Epithelial cell of proximal tubule (primary cell): ENCODE results near the gene TMTC2. TPM values are rescaled to one million over a fixed set of nuclear protein-coding genes. Genes with fewer than 3 reads are reported as not detected.
A peak's percentile ranks its signal among the peaks of the same experiment; 100 is the strongest.

ENCODE experiments used
- DNase-seq: peaks from one replicate; pipeline ENCODE4 v3.0.0-alpha.2; 2011; ENCODE audit warnings: low read depth
- H3K4me3 ChIP-seq: 2 replicates; pipeline ENCODE4 v1.5.1; 2011; ENCODE audit warnings: low read depth, mild to moderate bottlenecking, low read length
- total RNA-seq: library from RNA; depleted of rRNA; stranded (reverse); fragments of >200 nt; gene quantifications from 2 replicates; pipeline ENCODE4 v1.2.3, GENCODE V29; 2015
- TF ChIP-seq, protein P1 (sequence below): conservative IDR thresholded peaks from 2 replicates; pipeline ENCODE4 v1.5.1; 2012; ENCODE audit warnings: low read depth, mild to moderate bottlenecking, low read length

Gene TMTC2
- total RNA-seq, 1 donor from 2014 or later = 3.6 TPM

DNA sequence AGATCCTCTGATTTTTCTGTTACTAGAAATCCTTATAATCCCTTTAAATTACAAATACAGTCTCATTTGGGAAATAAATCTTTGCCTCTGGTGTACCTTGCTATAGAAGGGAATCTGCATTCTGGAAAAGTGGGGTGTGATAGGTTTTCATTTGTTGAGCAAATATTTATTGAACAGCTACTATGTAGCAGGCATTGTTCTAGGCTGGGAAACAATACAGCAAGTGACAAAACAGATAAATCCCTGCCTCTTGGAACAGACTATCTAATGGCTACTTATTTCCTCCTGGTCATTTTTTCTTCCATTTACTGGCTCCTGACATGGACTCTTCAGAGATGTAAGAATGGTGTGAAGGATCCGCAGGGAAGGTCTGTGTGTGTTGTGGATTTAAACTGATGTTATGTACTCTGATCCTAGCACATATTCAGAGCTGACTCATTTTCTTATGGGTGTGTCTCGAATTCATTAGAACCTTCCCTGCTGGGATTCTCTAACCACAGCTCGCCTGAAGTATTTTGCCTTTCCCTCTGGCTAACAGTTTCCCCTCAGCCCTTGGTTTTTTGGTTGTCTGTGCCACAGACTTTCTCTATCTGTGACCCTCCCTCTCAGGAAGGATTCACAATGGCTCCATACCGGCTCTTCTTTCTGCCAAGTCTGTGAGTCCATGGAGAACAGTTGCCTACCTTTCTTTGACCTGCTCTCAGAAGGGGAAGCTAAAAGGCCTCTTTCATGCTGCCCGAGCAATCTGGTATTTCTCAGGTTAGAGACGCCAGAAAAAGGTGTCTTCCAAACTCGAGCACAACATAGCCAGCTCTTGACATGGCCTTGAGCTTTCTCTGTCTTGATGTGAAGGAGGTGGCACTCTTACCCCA lies 53.7 kb downstream of the TMTC2 start:
- peak; percentile 43 for DNase-seq
- H3K4me3 ChIP-seq = no peak overlapping the region
- TF ChIP-seq, protein P1, sequence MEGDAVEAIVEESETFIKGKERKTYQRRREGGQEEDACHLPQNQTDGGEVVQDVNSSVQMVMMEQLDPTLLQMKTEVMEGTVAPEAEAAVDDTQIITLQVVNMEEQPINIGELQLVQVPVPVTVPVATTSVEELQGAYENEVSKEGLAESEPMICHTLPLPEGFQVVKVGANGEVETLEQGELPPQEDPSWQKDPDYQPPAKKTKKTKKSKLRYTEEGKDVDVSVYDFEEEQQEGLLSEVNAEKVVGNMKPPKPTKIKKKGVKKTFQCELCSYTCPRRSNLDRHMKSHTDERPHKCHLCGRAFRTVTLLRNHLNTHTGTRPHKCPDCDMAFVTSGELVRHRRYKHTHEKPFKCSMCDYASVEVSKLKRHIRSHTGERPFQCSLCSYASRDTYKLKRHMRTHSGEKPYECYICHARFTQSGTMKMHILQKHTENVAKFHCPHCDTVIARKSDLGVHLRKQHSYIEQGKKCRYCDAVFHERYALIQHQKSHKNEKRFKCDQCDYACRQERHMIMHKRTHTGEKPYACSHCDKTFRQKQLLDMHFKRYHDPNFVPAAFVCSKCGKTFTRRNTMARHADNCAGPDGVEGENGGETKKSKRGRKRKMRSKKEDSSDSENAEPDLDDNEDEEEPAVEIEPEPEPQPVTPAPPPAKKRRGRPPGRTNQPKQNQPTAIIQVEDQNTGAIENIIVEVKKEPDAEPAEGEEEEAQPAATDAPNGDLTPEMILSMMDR = no peak

DNA sequence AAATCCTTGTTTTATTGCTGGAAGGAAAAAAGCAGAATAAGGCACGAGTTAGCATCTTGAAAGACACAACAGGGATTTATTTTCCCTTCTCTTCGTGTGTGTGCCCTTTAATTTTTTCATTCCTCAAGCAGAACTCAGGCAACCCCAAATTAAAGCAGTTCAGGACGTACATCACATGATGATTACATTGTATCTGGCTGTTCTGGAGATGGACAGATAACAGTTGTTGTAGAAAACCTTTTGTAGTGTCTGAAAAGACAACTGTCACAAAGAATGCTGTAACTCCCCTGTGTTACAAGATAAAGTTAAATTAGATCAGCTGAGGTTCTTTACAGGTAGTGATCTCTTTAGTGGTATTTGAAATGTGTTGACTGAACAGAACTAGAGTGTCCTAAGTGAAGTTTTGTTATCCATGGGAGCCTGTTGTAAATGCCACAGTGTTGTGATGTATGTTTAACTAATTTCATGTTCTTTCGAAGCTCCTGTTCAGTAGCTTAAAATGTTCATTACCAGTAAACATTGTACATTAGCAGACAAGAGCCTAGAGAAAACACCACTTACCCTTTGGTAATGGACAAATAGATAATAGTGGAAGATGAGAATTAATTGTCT lies 58.5 kb downstream of the TMTC2 start:
- TF ChIP-seq, protein P1 = no peak
- no peak overlapping the region for H3K4me3 ChIP-seq
- DNase-seq = no peak

DNA sequence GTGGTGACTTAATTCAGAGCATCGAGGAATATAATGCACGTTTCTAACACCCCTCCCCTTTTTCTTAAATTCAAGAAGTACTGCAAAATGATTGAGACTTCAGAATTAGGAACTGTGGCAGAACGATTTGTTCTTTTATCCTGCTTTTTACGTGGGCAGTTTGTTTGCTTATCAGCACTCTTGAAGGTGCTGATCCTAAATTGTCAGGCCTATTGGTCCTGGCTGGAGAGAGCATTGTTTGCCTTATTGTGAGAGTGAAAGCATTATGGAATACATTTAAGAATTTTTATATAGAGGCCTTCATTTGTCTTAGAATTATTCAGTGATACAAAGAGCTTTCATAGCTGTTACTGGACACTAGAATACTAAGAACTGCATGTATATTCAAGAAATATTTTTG lies 59.1 kb downstream of the TMTC2 start:
- no peak for DNase-seq
- TF ChIP-seq, protein P1 = no peak
- no peak overlapping the region for H3K4me3 ChIP-seq

DNA sequence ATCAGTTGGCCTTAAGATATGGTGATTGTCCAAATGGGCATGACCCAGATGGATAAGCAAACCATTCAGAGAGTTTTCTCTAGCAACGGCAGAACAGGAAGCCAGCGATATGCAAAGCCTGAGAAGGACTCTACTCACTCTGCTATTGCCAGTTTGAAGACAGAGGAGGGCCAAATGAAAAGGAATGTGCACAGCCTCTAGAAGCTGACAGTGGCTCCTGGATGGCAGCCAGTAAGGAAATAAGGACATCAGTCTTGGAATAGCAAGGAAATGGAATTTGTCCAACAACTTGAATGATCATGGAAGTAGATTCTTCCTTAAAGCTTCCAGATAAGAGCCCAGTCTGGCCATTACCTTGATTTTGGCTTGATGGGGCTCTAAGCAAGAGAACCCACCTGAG lies 60.0 kb downstream of the TMTC2 start:
- DNase-seq = no peak

DNA sequence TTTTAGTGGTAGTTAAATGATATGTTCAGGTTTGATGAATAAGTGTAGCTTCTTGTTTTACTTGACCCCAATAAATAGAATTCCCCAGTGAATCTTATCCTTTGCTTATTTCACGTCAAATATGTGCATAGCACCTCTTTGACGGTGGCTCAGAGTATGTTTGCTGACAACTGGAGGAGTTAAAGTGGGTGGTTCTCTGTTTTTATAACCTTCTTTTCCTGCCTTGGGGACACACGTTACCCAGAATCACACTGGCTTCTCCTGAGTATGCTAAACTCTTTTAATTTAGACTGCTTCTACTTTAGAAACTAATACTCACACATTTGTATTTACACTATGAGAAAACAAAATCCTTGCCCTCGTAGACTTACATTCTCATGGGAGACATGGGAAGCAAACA lies 62.3 kb downstream of the TMTC2 start:
- TF ChIP-seq, protein P1 = no peak

More for the DNA sequence above, 60.0 kb downstream of the TMTC2 start:
- no peak overlapping the region for H3K4me3 ChIP-seq
- TF ChIP-seq, protein P1 = no peak

DNA sequence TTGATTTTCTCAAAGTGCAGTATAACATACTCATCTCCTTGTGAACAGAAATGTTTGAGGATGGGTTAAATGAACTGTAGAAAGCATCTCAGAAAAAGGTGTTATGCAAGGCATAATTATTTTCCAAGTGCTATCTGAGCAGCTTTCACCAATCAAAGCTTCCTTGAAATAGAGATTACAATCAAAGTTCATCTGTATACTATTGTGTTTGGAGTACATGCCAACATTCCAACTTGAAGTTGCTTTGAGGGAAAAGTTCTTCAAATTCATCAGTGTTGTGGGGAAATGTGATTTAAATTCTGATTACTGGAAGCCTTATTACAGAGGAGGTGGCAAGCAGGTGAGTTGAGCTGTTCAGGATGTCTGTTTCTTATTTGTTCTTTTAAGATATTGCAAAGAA lies 68.2 kb downstream of the TMTC2 start:
- no peak for DNase-seq
- TF ChIP-seq, protein P1 = no peak

More for the DNA sequence above, 62.3 kb downstream of the TMTC2 start:
- DNase-seq = no peak
- no peak overlapping the region for H3K4me3 ChIP-seq

DNA sequence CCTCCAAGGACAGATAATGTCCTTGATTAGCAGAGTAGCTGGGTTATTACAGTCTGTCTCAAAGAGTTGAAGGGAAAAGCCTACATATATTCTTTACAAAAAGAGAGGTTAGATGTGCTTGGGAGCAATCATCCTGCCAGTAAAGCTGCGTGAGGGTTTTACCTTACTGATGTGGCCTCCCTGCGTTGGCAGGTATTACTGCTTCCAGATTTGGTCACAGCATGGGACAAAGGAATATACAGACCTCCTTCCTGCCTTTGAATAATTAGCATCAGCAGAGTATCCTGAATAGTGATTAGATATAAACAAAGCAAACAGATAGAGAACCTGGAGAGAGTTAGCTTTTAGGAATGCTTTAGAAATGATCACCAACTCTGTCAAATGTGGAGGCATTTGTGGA lies 69.6 kb downstream of the TMTC2 start:
- TF ChIP-seq, protein P1 = no peak
- no peak for DNase-seq
- no peak overlapping the region for H3K4me3 ChIP-seq

More for the DNA sequence above, 68.2 kb downstream of the TMTC2 start:
- H3K4me3 ChIP-seq = no peak overlapping the region
